Cortex of kidney (tissue), 1 donor: ENCODE results near the gene ATP8B4.

ENCODE experiments used
- DNase-seq: peaks from one replicate; lab custom pipeline; 2025; lab: John Stamatoyannopoulos, UW

Gene ATP8B4

DNA sequence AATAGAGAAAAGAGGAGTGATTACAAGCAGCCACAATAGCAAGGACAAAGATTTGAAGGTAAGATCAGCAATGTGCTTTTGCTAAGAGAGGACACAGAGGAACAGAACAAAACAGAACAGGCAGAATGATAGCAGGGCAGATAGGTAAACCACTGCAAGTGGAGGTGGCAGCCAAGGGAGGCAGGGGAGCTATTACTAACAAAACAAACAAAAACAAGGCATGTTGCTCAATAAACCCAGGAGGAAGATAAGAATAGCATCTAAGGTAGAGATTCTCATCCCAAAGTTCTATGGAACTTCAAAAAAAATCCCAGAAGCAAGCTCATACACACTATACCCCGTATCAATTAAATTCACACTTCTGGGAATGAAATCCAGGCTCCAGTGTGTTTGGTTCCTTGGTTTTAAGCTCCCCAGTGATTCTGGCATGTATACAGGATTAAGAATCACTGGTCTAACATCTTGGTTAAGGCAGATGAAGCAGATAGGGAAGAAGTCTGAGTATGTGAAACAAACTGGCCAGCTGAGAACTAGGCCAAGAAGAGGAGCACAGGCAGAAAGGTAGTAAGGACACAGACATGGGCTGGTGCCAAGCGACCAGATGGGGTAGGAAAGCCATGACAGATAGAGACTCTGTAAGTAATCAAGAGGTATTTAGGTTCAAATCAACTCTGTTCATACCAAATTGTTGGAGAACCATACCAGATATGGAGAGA, 309.0 kb downstream of the ATP8B4 start:
- no peak for DNase-seq

DNA sequence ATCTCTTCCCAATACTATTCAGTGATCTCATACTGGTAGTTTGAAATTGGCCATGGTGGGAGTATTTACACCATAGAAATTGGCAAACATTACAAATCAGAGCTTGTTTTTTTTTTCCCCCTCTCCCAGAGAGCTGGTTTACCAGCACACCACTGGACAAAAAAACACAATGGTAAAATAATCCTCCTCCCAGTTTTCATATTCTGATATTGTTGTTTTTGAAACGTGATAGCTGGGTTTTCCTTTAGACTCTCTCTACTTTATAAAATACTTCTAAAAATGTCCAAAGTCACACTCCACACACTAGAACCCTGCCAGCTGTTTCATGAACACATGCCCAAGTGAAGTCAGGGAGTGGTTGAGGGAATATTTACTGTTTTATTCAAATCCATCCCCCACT, 310.7 kb downstream of the ATP8B4 start:
- no peak for DNase-seq
